Mammary epithelial cell (primary cell): ENCODE measurements around the gene ZNF821.
"Not testable (repeated sequence)": the region's sequence is repeated elsewhere in the genome, so short reads cannot be mapped to it uniquely, and the experiment has no call there.

ENCODE experiments used
- EZH2 ChIP-seq: IDR thresholded peaks from 2 replicates; pipeline ENCODE4 v1.6.1; 2012; ENCODE audit warnings: low read length, inconsistent platforms, borderline replicate concordance
- TF ChIP-seq, protein P1 (sequence below), 2 donors: IDR thresholded peaks in 1 of 2; conservative IDR thresholded peaks in 1 of 2; 2 replicates each; pipeline ENCODE4 v1.5.1; 2011 to 2012; ENCODE audit warnings: inconsistent platforms in 2 of 2, low read length in 2 of 2, mild to moderate bottlenecking in 2 of 2, control low read depth in 1 of 2, low read depth in 1 of 2; ENCODE audit not compliant: insufficient read depth in 1 of 2; ENCODE audit errors: extremely low read depth in 1 of 2

DNA sequence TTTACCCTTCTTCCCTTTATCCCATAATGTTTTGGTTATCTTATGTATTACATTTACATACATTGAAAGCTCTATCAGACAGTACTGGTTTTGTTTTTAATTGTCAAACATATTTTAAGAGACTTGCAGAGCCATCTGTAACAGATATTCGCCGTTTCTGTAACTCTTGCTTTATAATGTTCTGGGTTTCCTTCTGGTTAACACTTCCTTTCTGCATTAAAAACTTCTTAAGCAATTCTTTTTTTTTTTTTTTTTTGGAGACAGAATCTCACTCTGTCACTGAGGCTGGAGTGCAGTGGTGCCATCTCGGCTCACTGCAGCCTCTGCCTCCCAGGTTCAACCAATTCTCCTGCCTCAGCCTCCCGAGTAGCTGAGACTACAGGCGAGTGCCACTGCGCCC is 21.8 kb upstream of the ZNF821 start:
- TF ChIP-seq, protein P1, sequence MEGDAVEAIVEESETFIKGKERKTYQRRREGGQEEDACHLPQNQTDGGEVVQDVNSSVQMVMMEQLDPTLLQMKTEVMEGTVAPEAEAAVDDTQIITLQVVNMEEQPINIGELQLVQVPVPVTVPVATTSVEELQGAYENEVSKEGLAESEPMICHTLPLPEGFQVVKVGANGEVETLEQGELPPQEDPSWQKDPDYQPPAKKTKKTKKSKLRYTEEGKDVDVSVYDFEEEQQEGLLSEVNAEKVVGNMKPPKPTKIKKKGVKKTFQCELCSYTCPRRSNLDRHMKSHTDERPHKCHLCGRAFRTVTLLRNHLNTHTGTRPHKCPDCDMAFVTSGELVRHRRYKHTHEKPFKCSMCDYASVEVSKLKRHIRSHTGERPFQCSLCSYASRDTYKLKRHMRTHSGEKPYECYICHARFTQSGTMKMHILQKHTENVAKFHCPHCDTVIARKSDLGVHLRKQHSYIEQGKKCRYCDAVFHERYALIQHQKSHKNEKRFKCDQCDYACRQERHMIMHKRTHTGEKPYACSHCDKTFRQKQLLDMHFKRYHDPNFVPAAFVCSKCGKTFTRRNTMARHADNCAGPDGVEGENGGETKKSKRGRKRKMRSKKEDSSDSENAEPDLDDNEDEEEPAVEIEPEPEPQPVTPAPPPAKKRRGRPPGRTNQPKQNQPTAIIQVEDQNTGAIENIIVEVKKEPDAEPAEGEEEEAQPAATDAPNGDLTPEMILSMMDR (conservative IDR thresholded peaks at IDR 0.05 in 1 of 2, IDR thresholded peaks at IDR 0.05 in 1 of 2; ENCODE audit: extremely low read depth in 1 of 2, insufficient read depth in 1 of 2, low read depth in 1 of 2, low read length in 2 of 2) = not testable (repeated sequence)
- not testable (repeated sequence) for TF ChIP-seq EZH2
